Astrocyte of the hippocampus (primary cell): ENCODE data around the gene SPA17.

ENCODE experiments used
- DNase-seq: peaks from one replicate; pipeline ENCODE4 v3.0.0; 2011; ENCODE audit warnings: low read depth, low spot score

The SPA17 gene

DNA sequence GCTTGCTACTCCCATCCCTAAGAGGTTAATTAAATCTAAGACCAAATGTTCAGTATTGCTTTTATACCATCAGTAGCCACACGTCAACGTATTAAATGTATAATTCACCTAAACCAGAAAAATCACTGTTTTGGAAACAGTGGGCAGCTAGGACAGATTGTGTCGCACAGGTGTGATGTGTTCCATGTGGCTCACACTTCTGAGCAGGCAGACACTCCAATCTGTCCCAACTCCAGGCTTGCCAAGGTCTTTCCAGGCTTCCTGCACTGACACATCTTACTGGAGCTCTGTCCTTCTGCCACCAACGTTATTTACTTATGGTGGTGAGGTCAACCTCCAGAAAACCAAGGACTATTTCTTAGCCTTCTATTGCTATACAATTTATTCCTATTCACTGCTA, 11.6 kb upstream of the SPA17 start:
- no peak for DNase-seq

DNA sequence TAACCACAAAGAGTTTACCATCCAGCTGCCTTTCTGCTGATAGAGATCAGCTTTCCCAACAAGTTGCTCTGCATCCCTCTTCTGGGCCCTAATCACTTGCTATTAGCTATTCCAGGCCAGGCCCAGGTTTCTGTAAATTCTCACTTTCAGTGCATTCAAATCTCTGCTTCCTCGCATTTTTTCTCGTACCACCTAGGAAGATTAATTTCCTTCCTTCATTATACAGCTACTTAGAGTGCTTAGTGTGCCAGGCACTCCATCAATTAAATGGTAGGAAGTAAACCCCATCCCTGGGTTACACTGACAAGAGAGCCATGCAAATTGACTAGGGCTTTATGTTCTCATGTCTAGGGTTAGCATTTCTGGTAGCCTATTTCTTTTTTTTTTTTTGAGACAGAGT, 9.8 kb upstream of the SPA17 start:
- no peak for DNase-seq

DNA sequence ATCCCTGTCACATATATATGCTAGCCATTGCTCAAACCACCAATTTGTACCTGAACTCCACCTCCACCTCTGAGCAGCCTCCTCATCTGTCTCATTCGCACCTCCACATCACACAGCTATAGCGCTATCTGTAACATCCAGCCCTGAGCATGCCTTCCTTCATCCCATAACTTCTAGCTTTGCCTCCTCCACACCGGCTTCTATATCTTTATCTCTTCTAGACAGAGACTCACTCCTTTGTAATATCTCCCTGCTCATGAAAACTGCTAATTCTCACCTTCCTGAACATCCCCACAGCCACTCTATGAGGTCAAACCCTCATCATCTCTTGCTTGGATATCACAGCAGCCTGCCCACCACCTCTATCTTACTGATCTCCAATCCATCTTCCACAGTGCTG, 6.1 kb upstream of the SPA17 start:
- no peak for DNase-seq

DNA sequence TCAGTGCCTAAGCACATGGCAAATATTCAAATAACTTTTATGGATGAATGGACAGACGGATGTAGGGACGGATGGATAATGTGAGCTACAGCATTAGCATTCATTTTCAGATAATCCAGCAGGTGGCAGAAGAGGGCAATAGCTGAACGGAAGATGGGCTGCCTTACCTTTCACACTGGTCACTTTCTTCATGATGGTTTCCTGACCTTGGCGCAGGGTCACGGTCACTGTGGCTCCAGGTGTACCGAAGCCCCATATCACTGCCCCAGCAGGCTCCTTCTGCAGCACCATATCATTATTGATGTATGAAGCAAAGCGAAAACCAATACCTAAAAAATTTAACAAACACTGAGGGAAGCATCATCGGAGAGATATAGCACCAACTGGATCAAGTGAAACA, 4.5 kb upstream of the SPA17 start:
- peak; percentile 69 for DNase-seq

DNA sequence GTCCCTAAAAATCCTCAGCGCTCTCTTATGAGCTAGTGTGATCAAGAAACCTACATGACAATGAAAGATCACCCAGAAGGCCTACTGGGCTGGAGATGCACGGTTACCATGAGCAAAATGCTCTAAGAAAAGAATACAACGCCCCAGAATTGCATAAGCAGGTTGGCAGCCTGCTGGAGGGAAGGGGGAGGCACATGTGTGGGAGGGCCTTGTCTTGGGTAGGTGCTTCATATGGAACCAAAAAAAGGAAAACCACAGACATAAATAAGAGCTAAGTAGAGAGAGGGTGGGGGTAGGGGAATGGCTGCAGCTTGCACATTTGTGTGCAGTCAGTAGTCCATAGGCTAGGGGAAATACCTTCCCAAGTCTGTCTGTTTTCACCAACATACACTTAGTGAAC, 3.0 kb upstream of the SPA17 start:
- DNase-seq = no peak

DNA sequence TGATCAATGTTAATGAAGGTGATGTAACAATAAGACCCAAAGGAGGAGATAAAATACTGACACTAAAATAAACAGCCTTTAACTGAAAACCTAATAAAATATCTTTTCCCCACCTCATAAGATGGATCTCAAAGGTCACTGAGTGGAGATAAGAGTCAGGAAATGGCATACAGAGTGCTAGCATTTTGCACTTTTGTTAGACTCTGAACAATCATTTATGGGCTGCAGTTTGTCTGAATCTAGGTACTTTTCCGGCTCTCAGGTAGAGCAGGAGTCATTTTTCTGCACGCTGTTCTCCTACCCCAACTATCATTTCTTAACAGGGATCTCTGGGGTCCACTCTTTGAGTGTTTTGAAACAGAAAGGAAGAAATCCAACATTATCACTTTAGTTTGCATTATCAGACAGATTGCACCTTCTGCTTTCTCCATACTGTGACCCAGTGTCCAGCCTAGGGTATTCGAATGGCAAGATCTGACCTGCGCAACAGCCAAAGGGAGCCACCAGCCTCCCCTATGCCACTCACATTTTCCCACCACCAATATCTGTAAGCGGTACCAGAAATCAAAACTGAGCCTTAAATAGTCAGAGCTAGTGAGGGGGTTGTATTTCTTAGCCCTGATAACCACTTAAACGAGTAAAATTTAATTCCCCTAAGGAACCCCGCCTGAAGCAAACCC, 1.0 kb upstream of the SPA17 start:
- no peak for DNase-seq

DNA sequence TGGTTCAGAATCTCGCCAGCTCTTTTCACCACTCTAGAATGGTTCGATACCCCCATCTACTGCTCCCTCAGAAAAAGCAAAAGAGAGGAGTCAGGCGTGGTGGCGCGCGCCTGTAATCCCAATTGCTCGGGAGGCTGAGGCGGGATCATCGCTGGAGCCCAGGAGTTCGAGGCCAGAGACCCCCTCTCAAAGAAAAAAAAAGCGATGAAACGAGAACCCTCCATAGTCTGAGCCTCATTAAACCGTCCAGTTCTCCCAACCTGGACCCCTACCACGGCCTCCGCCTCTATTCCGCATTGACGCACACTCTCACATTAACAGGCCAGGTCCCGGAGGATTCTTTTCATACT, 439 bp downstream of the SPA17 start:
- no peak for DNase-seq

DNA sequence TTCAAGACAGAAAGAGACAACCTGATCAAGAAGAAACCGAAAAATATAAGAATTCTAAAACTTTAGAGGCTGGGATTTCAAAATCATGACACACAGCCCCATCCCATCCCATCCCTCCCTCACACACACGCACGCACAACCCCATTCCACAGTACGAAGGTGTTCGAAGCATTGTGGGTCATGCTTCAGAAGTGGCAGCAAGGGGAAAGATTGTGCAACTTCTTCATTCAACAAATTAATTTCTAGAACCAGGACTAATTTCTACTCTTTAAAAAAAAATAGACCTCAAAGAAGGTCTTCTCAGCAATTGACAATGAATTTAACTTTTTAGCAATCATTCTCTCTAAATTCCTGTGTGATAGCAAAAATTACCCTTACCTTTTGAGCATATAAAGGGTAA, 867 bp downstream of the SPA17 start:
- DNase-seq = no peak

DNA sequence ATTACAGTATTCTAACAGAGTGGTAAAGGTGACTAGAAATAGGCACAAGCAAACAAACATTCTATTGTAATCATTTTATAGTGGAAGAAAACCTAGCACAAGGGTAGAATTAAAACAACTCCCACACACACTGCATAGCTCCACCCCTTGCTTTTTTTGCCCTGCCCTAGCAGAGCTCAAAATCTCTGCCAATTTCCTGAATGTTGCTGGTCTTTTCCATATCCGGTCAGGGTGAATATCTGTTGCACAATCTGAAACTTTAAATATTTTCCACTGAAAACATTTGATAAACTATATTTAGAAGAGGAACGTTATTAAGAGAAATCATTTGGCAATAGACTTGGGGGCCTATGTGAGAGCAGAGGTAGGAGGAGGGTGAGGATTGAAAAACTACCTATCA, 2.7 kb downstream of the SPA17 start:
- DNase-seq = no peak

DNA sequence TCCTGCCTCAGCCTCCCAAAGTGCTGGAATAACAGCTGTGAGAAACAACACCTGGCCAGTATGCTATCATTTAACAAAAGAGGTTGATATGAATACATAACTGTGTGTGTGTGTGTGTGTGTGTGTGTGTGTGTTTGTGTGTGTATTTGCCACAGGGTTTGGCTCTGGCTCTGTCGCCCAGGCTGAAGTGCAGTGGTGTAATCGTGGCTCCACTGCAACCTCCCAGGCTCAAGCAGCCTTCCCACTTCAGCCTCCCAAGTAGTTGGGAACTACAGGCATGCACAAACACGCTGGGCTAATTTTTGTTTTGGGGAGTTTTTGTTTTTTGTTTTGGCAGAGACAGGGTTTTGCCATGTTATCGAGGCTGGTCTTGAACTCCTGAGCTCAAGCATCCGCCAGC, 4.7 kb downstream of the SPA17 start:
- no peak for DNase-seq

DNA sequence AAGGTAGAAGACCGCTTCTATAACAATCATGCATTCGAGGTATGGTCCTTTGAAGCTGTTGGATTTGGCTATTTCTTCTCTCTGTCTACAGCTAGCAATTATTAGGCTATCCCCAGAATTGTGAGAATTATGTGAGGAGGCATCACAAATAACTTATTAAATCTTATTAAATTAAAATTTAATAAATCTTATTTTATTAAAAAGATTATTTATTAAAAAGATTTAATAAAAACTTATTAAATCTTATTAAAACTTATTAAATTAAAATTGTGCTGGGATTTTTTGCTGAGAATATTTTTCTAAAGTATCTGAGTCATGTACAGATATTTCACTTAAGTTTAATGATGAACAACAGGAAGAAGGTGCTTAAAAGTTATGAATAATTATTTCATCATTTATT, 7.7 kb downstream of the SPA17 start:
- DNase-seq = no peak

DNA sequence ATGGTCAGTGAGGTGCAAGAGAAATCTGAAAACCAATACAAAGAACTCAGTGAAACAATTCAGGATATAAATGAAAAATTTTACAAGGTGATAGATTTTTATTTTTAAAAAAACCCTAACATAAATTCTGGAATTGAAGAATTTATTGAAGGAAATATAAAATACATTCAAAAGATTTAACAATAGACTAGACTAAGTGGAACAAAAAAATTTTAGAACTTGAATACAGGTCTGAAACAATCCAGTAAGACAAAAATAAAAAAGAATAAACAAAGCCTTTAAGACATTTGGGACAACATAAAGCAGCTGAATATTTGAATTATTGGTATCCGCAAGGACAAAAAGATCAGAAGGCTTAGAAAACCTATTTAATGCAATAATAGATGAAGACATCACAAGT, 8.7 kb downstream of the SPA17 start:
- no peak for DNase-seq

DNA sequence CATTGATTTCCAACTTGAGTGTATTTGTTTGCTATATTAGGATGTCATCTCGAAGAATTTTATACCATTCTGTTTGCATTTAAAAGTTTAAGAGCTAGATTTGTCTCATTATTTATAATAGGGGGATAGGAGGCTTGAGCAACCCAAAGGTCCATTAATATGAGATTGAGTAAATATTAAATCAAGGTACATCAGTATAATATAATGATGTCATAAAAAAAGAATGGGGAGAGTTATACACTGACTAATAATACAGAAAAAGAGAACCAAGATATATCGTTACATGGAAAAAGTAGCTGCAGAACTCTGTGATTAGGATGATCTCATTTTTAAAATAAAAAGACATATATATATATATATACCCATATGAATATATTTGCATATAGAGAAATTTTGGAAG, 19.4 kb downstream of the SPA17 start:
- DNase-seq = no peak

DNA sequence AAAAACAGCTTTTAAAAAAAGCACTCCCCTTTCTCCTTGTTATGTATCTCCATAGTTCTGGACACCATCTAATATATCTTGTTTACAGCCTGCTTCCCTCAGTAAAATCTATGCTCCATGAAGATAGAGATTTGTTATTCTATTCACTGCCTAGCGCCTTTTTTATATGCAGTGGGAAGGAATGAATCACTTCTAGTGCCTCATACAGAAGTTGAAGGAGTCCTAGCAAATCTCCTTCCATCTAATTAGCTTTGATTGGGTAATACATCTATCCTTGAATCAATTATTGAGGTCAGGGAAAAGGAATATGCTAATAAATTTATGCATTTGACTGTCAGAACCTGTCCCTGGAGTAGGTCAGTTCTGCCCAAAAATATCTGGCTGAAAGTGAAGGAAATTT, 25.8 kb downstream of the SPA17 start:
- no peak for DNase-seq

DNA sequence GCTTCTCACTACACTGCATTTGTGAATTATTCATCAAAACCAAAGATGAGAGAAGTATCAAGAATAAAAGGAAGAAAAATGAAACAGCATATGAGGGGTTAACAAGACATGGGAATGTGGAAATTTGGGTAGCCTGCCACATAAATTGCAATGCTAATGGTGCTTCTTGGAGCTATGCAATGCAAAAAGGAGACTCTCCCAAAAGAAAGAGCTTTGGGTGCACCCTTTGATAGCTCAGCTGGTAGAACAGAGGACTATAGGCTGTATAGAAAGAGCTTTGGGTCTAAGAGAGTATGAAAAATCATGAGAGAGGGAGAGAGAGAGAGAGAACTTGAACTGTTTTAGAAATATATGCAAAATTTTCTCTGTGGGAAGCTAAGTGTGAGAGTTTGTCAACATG, 26.3 kb downstream of the SPA17 start:
- no peak for DNase-seq

DNA sequence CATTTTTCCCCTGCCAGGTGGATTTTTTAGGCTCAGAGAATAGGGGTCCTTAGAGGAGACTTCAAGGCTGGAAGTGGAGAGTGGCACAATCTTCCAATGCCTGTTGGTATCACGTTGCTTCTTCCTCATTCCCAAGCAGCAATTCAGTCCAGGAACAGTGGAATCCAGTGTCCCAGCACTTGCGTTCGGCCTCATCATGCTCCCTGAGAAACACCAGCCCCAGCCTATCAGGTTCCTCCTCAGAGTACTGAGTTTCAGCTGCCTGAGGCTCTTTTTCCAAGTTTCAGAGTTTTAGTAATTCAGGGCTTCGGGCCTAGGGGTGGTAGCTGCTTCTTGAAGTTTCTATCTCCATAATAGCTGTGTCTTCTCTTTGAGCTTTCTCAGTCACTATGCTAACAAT, 34.1 kb downstream of the SPA17 start:
- no peak for DNase-seq

DNA sequence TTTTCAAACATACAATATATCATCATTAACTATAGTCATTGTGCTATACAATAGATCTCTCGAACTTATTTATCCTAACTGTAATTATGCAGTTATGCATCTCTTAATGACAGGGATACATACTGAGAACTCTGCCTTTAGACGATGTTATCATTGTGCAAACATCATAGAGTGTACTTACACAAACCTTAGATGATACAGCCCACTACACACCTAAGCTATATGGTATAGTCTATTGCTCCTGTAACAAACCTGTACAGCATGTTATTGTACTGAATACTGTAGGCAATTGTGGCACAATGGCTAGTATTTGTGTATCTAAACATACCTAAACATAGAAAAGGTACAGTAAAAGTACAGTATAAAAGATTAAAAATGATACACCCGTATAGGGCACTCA, 38.7 kb downstream of the SPA17 start:
- DNase-seq = no peak

DNA sequence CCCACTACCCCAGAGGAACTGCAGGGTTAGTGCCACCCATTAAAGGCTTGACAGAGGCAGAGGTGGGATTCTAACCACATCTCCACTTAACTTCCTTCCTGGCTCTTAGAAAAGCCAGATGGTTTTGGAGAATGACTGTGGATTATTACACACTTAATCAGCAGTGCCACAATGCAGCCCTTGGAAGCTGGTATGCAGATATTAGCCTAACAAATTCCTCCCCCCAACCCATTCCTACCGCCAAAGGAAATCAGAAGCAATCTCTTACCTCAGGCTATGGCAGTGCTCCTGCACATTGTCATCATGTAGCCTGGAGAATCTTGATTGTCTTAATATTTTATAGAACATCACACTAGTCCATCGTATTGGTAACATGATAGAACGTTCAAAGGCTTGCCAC, 42.9 kb downstream of the SPA17 start:
- peak; percentile 70 for DNase-seq

DNA sequence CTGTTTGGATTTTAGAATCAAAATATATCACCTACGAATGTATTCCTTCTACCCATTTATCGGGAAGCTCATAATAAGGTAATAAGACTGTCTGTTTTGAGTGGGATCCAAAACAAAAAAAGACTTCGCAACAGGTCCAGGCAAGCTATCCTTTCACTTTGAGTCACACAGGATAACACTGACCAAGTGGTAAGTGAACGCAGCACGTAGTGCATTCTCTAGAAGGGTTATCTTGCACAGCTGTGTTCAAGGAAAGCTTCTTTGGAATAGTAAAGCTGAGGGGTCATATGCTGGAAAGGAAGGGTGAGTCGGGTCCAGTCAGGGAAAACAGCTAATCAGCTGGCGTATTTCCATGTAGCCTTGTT, 43.7 kb downstream of the SPA17 start:
- no peak for DNase-seq

DNA sequence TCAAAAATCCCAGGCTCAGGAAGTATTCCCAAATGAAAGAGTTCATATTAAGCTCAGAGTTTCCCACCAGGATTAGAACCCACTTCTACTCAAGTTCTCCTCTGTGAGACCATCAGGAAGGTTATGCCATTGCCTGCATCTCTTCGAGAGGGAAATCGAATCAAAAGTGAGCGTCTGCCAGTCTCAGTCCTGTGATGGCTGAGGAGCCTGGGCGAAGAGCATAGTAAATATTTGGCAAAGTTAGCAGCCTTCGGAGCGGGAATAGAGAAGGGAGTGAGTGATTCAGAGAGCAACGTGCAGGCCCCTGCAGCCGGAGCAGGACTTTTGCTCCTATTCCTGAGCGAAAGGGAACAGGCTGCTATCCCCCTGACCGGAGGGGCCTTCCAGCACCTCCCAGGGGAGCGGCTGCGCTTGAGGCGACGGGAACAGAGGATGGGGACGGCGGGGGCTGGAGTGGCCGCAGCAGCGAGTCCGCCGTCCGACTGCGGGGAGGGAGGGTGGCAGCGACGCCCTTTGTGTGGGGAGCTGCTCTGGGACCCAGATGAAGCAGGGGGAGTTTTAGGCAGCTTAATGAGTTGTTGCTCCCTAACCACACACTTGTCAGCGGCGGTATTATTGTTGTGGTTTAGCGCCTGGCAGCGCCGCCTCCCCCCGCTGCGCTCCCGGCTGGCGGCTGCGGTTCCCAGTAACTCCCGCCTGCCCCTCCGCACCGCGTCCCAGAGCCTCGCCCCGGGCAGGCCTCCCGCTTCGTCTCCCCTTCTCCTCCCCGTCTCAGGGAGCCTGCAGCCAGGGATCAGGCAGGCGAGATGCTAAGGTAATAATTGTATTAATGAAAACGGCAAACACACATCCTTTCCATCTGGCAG, 44.3 kb downstream of the SPA17 start:
- peak; percentile 82 for DNase-seq

DNA sequence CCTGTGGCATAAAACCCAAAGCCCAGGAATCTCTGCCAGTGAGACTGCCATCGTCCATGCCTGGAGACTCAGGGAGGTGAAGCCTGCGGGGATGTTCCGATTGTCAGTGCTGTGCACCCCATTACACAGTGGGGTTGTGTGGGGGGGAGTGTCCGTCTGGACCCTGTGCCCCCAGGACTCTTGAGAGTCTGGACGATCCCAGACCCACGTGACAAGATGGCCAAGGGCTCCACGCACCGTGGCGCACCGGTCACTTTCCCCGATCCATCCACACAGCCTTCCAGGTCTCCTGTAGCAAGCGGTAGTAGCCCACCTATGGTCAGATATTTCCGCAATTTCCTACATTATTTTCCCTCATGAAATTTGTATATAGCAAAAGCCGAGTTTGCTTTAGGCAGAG, 45.1 kb downstream of the SPA17 start:
- DNase-seq = no peak

DNA sequence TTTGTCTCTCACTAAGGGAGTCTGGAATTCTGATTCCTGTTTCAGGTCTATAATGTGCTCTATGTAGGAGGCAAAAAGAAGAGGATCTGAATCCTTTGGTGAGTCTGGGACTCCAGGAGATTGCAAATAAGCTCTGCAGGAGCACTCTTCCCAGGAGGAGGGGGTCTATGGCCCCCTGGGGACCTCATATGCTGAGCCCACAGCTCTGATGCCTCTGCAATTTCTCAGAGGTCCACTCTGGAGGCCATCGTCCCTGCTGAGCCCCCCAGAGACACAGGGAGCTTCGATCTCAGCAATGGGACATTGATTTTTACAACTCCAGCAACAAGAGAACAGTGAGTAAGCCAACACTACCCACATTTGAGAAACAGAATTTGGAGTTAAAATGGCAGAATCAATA, 45.8 kb downstream of the SPA17 start:
- DNase-seq = no peak

DNA sequence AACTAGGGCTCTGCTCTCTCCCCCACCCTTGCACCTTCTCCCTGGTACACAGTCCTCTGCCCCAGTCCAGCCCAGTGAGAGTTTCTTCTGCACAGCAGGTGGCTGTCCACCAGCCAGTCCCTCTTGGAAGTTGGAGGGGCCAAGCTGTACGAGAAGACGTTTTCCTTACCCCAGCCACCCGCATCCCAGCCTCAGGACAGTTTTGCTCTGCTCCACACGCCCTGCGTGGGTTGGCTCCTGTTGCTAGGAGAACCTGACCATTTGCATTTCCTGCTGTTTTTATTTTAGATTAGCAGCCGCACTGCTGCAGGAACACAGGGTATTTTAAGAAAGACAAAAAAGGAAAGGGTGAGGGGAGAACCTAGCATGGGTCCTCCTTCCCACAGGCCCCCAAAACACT, 48.5 kb downstream of the SPA17 start:
- DNase-seq = no peak
